Activated CD8-positive, alpha-beta memory T cell treated with anti-CD3 and anti-CD28 coated beads for 48 hours (primary cell): ENCODE results near the gene TBCD.

ENCODE experiments used
- DNase-seq, 3 experiments: peaks; one replicate each; pipeline ENCODE4 v3.0.0-alpha.2; 2020; ENCODE audit warnings: low read depth in 2 of 3, low spot score in 2 of 3

TBCD gene

DNA sequence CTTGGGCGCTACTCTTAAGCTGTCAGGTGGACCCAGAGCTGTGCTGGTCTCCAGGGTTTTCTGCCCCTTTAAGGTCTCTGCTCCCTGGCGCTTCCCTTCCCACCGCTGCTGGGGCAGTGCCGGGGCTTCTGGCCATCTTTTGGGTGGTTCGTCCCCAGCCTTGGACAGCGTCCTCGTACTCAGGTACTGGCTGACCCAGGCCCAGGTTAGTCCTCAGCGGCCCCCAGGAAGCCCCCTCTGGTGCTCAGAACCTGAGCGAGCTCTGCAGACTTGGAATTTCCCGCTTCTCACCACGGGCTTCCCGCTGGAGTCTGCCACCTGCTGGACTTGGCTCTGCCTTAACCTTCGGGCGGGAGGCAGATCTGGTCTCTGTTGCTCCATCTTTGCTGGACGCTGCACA is 182.0 kb downstream of the TBCD start:
- no peak for DNase-seq

- no peak for DNase-seq
Observed at GRCh38 chr17:82935966-82936767, 184.3 kb downstream of the TBCD start.

DNA sequence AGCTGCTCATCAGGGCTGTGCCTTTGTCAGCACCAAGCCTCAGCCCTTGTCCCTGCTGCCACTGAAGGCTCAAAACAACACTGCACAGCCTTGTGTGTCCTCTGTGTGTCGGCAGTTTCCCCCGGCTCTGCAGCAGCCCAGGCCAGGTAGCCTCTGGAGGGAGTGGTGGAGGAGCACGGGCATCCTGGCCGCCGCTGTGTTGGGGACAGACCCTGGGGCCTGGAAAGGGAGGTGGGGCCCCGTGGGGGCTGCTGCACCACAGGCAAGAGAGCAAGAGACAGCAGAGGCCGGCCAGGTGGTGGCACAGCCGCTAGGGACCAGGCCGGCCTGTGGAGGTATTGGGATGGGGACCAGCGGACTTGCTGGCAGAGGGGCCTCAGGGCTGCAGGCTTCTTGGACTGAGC is 184.9 kb downstream of the TBCD start:
- no peak for DNase-seq

- DNase-seq = no peak
Observed at GRCh38 chr17:82937411-82938371, 185.8 kb downstream of the TBCD start.

DNA sequence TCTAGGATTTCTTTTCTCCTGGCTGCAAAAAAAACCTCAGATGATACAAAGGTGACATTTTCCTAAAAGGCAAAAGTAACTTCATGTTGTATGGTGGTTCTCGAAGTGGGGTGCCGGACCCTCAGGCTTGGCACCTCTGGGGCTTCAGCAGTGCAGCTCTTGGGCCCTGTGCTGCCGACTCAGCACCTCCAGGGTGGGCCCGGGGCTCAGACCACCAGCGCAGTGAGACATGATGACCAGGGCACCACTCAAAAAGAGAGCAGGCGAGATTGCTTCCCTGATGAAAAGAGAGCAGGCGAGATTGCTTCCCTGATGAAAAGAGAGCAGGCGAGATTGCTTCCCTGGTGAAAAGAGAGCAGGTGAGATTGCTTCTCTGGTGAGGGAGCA is 186.6 kb downstream of the TBCD start:
- DNase-seq = no peak

GRCh38 chr17:82938873-82939620 is 187.2 kb downstream of the TBCD start:
- no peak for DNase-seq

DNA sequence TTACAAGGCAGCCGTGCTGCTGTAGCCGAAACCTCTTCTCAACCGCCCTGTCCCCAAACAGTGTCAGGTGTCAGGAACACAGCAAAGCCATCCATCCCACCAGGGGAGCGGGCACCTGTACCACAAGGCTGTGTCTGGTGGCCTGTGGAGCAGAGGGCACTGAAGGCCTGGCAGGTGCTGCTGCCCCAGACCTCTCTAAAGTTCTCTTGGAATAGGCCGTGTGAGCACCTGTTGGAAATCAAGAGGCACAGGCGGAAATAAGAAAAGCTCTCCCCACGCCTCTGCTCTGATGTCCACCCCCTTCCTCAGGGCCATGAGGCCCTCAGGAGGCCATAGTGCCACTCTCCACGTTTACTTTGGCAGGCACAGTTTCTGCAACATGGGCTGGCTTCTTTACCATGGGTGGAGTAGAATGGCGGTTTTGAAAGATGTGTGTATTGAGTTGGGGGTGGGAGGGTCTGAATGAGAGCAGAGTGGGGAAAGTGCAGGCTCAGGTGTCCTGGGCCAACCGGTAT is 187.8 kb downstream of the TBCD start:
- no peak for DNase-seq

GRCh38 chr17:82940226-82941020 is 188.6 kb downstream of the TBCD start:
- no peak for DNase-seq

- DNase-seq = no peak
Observed at GRCh38 chr17:82941021-82942001, 189.4 kb downstream of the TBCD start.

DNA sequence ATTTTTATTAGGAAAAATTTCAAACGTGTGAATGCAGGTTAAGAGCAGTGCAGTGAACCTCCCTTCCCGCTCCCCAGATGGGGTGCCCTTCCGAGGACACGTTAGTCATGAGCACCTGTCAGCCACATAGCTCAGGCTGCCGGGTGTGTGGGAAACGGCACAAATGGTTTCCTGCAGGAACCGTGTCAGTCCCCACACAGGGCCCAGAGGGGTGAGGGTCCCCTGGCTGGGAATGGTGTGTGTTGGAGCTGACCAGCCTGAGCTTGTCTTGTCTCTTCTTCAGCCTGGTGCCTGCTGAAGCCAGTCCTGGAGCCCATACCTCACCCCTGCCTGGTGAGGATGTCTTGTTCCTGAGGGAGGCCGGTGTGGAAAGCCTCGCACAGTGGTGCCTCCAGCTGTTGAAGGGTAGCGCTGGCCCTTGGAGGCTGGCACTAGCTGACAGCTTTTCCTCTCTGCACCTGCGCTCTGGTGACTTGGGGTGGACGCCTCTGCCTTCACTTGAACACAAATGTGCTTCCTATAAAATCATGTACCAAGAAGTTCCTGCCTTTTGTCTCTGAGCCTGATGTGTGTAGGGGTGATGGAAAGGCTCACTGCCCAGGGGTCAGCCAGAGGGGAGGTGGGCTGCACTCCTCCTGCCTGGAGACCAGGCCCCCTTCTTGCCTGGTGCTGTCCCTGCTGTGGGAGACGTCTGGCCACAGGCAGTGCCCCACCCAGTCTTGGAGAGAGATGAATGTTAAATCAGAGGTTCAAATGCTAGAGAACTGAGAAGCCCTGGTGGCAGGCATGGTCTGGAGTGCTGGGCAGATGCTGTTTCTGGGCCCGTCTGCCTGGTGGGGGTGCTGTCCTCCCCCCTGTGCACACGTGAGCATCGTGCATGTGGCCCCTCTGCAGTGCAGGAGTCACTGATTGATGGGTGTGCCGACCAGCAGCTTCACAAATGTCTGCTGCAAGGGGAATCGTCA is 190.6 kb downstream of the TBCD start:
- no peak for DNase-seq

DNA sequence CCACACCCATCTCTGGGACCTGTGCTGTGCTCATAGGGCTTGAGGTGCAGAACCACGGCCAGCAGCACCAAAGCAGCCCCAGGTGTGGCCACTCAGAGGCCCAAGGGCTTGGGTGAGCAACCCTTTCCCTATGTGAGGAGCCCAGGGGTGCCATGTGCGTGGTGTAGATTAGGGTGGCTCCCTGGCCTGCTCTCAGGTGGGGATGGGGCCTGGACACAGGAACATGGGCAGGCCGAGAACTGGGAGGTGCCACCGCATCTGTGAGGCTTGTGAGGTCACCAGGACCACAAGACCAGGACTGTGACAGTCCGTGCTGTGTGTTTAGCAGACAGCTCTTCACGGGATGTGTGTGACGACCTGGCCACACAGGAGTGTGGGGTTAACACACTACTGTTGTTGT is 191.5 kb downstream of the TBCD start:
- DNase-seq = no peak

DNA sequence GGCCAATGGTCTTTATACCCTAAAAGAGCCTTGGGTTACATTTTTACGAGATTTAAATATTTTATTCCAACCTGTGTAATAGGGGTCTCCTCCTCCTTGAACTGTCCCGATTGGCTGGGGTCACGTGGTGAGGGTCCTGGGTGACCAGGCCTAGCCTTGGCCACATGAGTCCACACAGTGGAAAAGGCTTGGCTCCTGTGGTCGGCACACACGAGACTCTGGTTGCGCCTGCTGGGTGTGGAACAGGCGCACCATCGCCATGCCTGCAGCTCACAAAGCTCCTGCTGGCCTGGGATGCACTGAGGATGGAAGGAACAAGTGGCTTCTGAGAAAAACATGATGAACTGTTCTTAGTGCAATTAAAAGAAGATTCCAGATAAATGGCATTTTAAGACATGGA is 191.9 kb downstream of the TBCD start:
- DNase-seq = no peak

- DNase-seq = no peak
Observed at GRCh38 chr17:82944990-82945389, 193.1 kb downstream of the TBCD start.

- DNase-seq = no peak
Observed at GRCh38 chr17:82946081-82946480, 194.2 kb downstream of the TBCD start.

DNA sequence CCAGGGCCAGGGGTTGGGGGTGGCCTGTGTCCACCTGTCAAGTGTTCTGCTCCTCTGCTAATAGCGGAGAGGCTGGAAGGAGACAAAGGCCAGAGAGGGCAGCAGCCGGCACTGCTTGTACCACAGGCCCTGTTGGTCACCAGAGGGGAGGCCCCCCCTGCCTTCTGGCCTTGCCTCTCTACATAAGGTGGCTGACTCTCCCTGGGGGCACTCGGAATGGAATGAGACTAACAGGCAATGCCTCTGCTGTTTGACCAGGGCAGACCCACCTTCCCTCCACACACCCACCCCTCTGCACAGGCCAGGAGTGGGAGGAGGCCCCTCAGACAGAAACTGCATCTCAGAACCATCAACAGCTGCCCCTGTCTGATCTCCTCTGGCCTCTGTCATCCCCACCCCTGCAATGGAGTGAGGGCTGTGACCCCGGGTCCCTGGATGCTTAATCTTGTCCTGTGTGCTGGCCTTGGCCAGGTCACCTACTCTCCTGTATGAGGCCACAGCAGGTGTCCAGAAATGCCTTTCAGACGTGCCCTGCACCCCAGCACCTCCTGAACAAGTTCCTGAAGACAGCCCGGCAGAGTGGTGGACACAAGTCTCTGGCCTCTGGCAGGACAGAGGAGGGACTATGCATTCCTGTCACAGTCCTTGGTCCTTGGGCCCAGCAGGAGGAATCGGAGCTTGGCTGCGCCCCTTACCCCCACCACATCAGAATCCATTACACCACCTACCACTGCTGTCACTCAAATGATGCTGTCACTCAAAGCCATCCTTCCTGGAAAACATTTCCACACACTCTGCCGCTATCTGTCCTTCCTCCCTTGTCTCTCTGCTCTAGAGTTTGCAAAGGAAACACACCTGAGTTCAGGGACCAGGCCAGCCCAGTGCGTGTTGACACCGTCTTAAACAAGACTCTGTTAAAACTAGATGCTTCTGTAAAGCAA is 195.5 kb downstream of the TBCD start:
- DNase-seq = no peak

DNA sequence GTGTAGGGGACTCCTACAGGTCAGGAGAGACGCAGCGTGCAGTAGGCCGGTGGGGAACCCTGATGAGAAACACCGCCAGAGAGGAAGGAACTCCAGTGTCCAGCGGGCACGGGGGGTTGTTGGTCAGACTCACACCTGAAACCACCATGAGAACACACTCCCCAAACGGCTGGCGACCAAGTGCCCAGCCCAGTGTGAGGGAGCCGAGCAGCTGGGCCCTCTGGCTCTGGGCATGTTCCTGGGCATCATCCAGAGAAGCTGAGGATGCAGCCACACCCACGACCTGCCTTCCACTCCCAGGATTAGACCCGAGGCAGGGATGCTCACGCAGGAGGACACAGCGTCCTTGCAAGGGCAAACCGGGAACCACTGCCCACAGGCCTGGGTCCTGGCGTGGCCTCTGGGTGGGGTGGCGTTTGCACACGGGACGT is 196.2 kb downstream of the TBCD start:
- no peak for DNase-seq

- no peak for DNase-seq
Observed at GRCh38 chr17:82948957-82949356, 197.1 kb downstream of the TBCD start.
